Endothelial cell (in vitro differentiated cells): Measurements from ENCODE around the gene WIPF1. TPM values are rescaled to one million over a fixed set of nuclear protein-coding genes. Genes with fewer than 3 reads are reported as not detected.

Source experiments
- DNase-seq: peaks from one replicate; pipeline ENCODE4 v3.0.0; 2021; ENCODE audit warnings: low spot score
- H3K27ac Mint-ChIP-seq: one replicate; pipeline ENCODE4 v1.8.0; 2021; ENCODE audit warnings: mixed read lengths, inconsistent platforms; ENCODE audit not compliant: unreplicated experiment
- H3K27me3 Mint-ChIP-seq: one replicate; pipeline ENCODE4 v1.8.0; 2021; ENCODE audit warnings: mild to moderate bottlenecking, moderate library complexity, mixed read lengths, inconsistent platforms; ENCODE audit not compliant: unreplicated experiment
- H3K36me3 Mint-ChIP-seq: one replicate; pipeline ENCODE4 v1.8.0; 2021; ENCODE audit warnings: mild to moderate bottlenecking, low read depth, mixed read lengths, inconsistent platforms; ENCODE audit not compliant: unreplicated experiment
- H3K4me1 Mint-ChIP-seq: one replicate; pipeline ENCODE4 v1.8.0; 2021; ENCODE audit warnings: mild to moderate bottlenecking, mixed read lengths, inconsistent platforms; ENCODE audit not compliant: unreplicated experiment
- H3K4me3 Mint-ChIP-seq: one replicate; pipeline ENCODE4 v1.8.0; 2021; ENCODE audit warnings: mild to moderate bottlenecking, mixed read lengths, inconsistent platforms; ENCODE audit not compliant: unreplicated experiment
- H3K9me3 Mint-ChIP-seq: one replicate; pipeline ENCODE4 v1.8.0; 2021; ENCODE audit warnings: mixed read lengths, inconsistent platforms; ENCODE audit not compliant: unreplicated experiment
- total RNA-seq: library from RNA; stranded (reverse); fragmentation: NEBNext Ultra II Directional; extraction: Animal tissue kit (Norgen Biotek cat#: 25700); gene quantifications from one replicate; pipeline ENCODE4 v1.2.1, GENCODE V29; 2021; ENCODE audit not compliant: unreplicated experiment
- TF ChIP-seq, protein P1 (sequence below): fragments of 200-600 bp; sonication (generic); IDR thresholded peaks from one replicate; pipeline ENCODE4 v1.5.0; 2021; ENCODE audit warnings: antibody characterized with exemption; ENCODE audit not compliant: unreplicated experiment

WIPF1 gene
- total RNA-seq, 1 donor from 2014 or later = 62.8 TPM

DNA sequence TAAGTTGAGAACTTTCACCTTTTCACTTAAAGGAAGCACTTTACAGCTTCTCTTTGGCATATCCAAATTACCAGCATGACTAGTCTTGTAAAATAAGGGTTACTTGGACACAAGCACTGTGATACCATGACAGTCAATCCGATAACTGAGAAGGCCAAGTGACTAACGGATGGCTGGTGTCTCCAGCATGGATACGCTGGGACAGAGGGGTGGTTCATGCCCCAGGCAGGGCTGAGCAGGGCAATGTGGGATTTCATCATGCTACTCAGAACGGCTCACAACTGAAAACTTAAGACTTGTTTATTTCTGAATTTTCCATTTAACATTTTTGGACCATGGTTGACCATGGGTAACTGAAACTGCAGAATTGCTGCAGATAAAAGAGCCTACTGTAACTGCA lies 67.7 kb downstream of the WIPF1 start:
- H3K27me3 Mint-ChIP-seq = no peaks in the 10 kb centered on the region
- TF ChIP-seq, protein P1, sequence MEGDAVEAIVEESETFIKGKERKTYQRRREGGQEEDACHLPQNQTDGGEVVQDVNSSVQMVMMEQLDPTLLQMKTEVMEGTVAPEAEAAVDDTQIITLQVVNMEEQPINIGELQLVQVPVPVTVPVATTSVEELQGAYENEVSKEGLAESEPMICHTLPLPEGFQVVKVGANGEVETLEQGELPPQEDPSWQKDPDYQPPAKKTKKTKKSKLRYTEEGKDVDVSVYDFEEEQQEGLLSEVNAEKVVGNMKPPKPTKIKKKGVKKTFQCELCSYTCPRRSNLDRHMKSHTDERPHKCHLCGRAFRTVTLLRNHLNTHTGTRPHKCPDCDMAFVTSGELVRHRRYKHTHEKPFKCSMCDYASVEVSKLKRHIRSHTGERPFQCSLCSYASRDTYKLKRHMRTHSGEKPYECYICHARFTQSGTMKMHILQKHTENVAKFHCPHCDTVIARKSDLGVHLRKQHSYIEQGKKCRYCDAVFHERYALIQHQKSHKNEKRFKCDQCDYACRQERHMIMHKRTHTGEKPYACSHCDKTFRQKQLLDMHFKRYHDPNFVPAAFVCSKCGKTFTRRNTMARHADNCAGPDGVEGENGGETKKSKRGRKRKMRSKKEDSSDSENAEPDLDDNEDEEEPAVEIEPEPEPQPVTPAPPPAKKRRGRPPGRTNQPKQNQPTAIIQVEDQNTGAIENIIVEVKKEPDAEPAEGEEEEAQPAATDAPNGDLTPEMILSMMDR = no peak

DNA sequence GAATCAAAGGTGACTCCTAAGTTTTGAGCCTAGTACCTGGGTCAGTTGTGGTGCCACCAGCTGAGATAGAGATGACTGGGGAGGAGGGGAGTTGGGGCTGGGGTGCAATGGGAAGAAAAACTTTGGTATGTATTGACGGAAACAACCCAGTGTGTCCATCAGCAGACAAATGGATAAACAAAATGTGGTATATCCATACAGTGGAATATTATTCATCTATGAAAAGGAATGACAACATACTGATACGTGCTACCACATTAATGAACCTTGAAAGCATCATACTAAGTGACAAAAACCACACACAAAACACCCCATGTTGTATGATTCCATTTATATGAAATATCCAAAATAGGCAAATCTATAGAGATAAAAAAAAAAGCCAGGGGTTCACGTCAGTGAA lies 69.6 kb downstream of the WIPF1 start:
- Mint-ChIP-seq H3K9me3 (no peaks in the 10 kb centered on the region), H3K36me3 (peaks cover 5% of the 10 kb centered on the region), H3K4me1 (peaks cover 6% of the 10 kb centered on the region), H3K27me3 (no peaks in the 10 kb centered on the region), H3K4me3 (no peak overlapping the region), H3K27ac (no peak overlapping the region)
- TF ChIP-seq, protein P1 = no peak
- DNase-seq = no peak

More for the DNA sequence above, 67.7 kb downstream of the WIPF1 start:
- Mint-ChIP-seq H3K4me3 (no peak overlapping the region), H3K4me1 (peaks cover 4% of the 10 kb centered on the region), H3K27ac (no peak overlapping the region), H3K36me3 (peaks cover 5% of the 10 kb centered on the region), H3K9me3 (no peaks in the 10 kb centered on the region)
- no peak for DNase-seq

DNA sequence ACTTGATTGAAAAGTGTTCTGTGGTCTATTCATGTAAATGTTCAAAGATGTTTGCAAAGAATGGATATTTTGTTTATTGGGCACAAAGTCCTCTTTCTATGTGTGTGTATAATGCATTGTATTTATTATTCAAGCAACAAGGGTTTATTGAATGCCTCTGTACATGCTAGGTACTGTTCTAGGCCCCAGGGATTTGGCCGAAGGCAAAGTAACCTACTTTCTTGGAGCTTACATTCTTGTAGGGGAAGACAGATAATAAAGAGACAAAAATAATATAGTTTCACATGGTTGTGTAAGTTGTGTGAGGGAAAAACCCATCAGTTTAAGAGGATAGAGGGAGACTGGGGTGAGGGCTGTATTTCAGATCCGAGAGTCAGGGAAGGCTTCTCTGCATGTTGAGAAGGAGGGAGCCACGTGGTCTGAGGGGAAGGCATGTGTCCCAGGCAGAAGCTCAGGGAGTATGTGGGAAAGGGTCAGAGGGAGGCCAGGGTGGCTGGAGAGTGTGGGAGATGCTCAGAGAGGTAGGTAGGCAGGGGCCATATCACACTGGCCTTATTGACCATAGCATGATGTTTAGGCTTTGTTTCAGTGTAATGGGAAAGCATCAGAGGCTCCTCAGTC lies 70.4 kb downstream of the WIPF1 start:
- TF ChIP-seq, protein P1 = no peak
- no peaks in the 10 kb centered on the region for H3K9me3 Mint-ChIP-seq

GRCh38 chr2:174524527-174524926 lies 73.1 kb downstream of the WIPF1 start:
- Mint-ChIP-seq H3K27me3 (peaks cover 2% of the 10 kb centered on the region), H3K36me3 (peaks cover 5% of the 10 kb centered on the region), H3K4me3 (no peak overlapping the region), H3K27ac (no peak overlapping the region), H3K9me3 (no peaks in the 10 kb centered on the region), H3K4me1 (peaks cover 3% of the 10 kb centered on the region)
- TF ChIP-seq, protein P1 = no peak
- no peak for DNase-seq

More for the DNA sequence above, 70.4 kb downstream of the WIPF1 start:
- DNase-seq = no peak
- no peak overlapping the region for H3K27ac Mint-ChIP-seq
- peak overlapping the region; percentile 1 for H3K4me3 Mint-ChIP-seq
- H3K4me1 Mint-ChIP-seq = peaks cover 5% of the 10 kb centered on the region
- H3K36me3 Mint-ChIP-seq = peaks cover 5% of the 10 kb centered on the region
- H3K27me3 Mint-ChIP-seq = no peaks in the 10 kb centered on the region

DNA sequence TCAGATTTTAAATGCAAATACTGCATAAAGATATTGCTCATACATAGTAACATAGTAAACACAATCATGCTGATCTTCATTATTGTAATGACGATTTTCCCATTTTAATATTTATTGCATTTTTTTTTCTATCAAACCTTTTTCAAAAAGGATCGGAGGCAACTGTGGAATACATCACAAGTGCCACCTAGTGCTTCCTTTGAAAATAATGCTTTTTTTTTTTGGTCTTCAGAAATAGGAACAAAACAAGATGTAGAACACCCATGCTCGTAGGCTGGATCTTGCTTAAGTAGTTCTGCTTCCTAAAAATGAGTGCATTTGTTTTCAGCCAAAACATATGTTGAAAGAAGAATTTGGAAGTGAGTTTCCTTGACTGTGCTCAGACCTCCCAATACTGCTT lies 75.1 kb downstream of the WIPF1 start:
- no peak for DNase-seq
- Mint-ChIP-seq H3K4me1 (peaks cover 3% of the 10 kb centered on the region), H3K9me3 (no peaks in the 10 kb centered on the region), H3K4me3 (no peak overlapping the region), H3K36me3 (peaks cover 5% of the 10 kb centered on the region), H3K27me3 (peaks cover 7% of the 10 kb centered on the region), H3K27ac (no peak overlapping the region)
- TF ChIP-seq, protein P1 = no peak
